Measurements from ENCODE around the gene TSPAN11.

- TF ChIP-seq, protein P1, sequence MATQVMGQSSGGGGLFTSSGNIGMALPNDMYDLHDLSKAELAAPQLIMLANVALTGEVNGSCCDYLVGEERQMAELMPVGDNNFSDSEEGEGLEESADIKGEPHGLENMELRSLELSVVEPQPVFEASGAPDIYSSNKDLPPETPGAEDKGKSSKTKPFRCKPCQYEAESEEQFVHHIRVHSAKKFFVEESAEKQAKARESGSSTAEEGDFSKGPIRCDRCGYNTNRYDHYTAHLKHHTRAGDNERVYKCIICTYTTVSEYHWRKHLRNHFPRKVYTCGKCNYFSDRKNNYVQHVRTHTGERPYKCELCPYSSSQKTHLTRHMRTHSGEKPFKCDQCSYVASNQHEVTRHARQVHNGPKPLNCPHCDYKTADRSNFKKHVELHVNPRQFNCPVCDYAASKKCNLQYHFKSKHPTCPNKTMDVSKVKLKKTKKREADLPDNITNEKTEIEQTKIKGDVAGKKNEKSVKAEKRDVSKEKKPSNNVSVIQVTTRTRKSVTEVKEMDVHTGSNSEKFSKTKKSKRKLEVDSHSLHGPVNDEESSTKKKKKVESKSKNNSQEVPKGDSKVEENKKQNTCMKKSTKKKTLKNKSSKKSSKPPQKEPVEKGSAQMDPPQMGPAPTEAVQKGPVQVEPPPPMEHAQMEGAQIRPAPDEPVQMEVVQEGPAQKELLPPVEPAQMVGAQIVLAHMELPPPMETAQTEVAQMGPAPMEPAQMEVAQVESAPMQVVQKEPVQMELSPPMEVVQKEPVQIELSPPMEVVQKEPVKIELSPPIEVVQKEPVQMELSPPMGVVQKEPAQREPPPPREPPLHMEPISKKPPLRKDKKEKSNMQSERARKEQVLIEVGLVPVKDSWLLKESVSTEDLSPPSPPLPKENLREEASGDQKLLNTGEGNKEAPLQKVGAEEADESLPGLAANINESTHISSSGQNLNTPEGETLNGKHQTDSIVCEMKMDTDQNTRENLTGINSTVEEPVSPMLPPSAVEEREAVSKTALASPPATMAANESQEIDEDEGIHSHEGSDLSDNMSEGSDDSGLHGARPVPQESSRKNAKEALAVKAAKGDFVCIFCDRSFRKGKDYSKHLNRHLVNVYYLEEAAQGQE (IDR thresholded peaks at IDR 0.05; ENCODE audit: insufficient read depth in 1 of 2, low read depth in 2 of 2, low read length in 2 of 2): no peak
- TF ChIP-seq SIN3A (IDR thresholded peaks at IDR 0.05; ENCODE audit: borderline replicate concordance, insufficient read depth, low read length) (no peak), POLR2AphosphoS5 (IDR thresholded peaks at IDR 0.05; ENCODE audit: low read depth, low read length) (no peak), TAF1 (IDR thresholded peaks at IDR 0.05; ENCODE audit: borderline replicate concordance, insufficient read depth, low read length) (no peak)
Observed at GRCh38 chr12:30898846-30899245, 27.7 kb upstream of the TSPAN11 start.
